Gastroesophageal sphincter (tissue), 4 donors: ENCODE data around the gene MYL12B. TPM values are rescaled to one million over a fixed set of nuclear protein-coding genes. Genes with fewer than 3 reads are reported as not detected.

ENCODE experiments used
- ATAC-seq: fragments of 150-250 bp; one replicate; pipeline ENCODE4 v1.9.1; 2016; ENCODE audit warnings: mild to moderate bottlenecking, moderate library complexity
- H3K27ac ChIP-seq, 4 donors: fragments of 200-600 bp; sonication (generic) in 3 of 4; 1 replicate in 3 of 4; 2 replicates in 1 of 4; pipeline ENCODE4 v1.5.1; 2016 to 2019
- H3K27me3 ChIP-seq: fragments of 200-600 bp; sonication (generic); one replicate; pipeline ENCODE4 v1.5.1; 2019
- H3K36me3 ChIP-seq, 2 donors: fragments of 200-600 bp; sonication (generic); one replicate each; pipeline ENCODE4 v1.5.1; 2019; ENCODE audit warnings: control low read depth in 1 of 2
- H3K4me1 ChIP-seq, 3 donors: fragments of 200-600 bp; sonication (generic); 1 replicate in 2 of 3; 2 replicates in 1 of 3; pipeline ENCODE4 v1.5.1; 2016 to 2019; ENCODE audit warnings: control low read depth in 2 of 3
- H3K4me3 ChIP-seq, 2 donors: fragments of 200-600 bp; sonication (generic); one replicate each; pipeline ENCODE4 v1.5.1; 2019; ENCODE audit warnings: mild to moderate bottlenecking in 1 of 2, moderate library complexity in 1 of 2
- H3K9me3 ChIP-seq, 3 donors: fragments of 200-600 bp; sonication (generic); one replicate each; pipeline ENCODE4 v1.5.1; 2017 to 2019; ENCODE audit warnings: control low read depth in 2 of 3
- EP300 ChIP-seq: sonication (generic); formaldehyde crosslinking; IDR thresholded peaks from one replicate; pipeline ENCODE4 v1.6.1; 2017; ENCODE audit warnings: antibody characterized with exemption, mild to moderate bottlenecking
- POLR2A ChIP-seq, 2 donors: fragments of 450-650 bp; IDR thresholded peaks; one replicate each; pipeline ENCODE4 v1.6.1; 2017; ENCODE audit warnings: antibody characterized with exemption in 2 of 2, mild to moderate bottlenecking in 2 of 2, moderate library complexity in 1 of 2
- POLR2AphosphoS5 ChIP-seq: sonication (generic); formaldehyde crosslinking; IDR thresholded peaks from one replicate; pipeline ENCODE4 v1.6.1; 2017; ENCODE audit warnings: antibody characterized with exemption
- WGBS, 2 donors: methylation state at CpG; one replicate each; pipeline ENCODE4 v1.1.5; 2018; ENCODE audit warnings: low coverage in 1 of 2; 5-methylcytosine and 5-hydroxymethylcytosine counted together
- total RNA-seq, 4 donors: library from RNA; depleted of rRNA; stranded (reverse); fragments of >200 nt; gene quantifications; one replicate each; pipeline ENCODE4 v1.1.0, GENCODE V29; 2016
- TF ChIP-seq, protein P1 (sequence below), 4 experiments: fragments of 200-600 bp in 2 of 4; fragments of 450-650 bp in 2 of 4; sonication (generic) in 1 of 4; IDR thresholded peaks; one replicate each; pipeline ENCODE4 v1.5.1; 2017 to 2019; ENCODE audit warnings: antibody characterized with exemption in 4 of 4, mild to moderate bottlenecking in 2 of 4, moderate library complexity in 2 of 4

MYL12B gene
- total RNA-seq, 4 donors from 2014 or later: 148 to 354 (median 233) TPM

DNA sequence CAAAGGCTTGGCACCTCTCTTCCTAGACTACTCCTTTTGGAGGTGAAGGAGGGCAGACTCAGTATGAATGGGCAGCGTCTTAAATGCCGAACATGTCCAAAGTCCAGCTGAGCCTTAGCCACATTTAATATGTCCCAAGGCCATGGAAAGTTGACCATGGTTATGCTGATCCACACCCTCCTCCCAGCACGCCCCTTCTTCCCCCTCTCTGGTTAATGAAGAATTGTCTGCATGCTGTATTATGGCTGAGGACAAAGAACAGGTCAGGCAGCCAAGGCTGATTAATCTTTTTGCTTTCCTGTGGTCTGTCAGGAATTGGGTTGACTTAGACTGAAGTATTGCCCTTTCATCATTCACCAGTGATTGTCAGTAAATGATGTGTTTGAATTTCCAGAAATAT, 36.3 kb upstream of the MYL12B start:
- no peaks in the 10 kb centered on the region for H3K27me3 ChIP-seq
- 100% methylated on average over 1 of the region's 3 CpGs; no CpG with 5 or more reads in 1 of the 2 donors for WGBS, 2 donors
- H3K4me3 ChIP-seq: no peak overlapping the region
- H3K9me3 ChIP-seq: no peaks in the 10 kb centered on the region
- no peak for ATAC-seq
- H3K36me3 ChIP-seq: no peaks in the 10 kb centered on the region
- peaks cover 0 to 16% (median 0%) of the 10 kb centered on the region in 3 donors for H3K4me1 ChIP-seq
- no peak overlapping the region for H3K27ac ChIP-seq
- TF ChIP-seq POLR2AphosphoS5 (no peak), EP300 (no peak), POLR2A (IDR thresholded peaks at IDR 0.05) (no peak)
- TF ChIP-seq, protein P1, sequence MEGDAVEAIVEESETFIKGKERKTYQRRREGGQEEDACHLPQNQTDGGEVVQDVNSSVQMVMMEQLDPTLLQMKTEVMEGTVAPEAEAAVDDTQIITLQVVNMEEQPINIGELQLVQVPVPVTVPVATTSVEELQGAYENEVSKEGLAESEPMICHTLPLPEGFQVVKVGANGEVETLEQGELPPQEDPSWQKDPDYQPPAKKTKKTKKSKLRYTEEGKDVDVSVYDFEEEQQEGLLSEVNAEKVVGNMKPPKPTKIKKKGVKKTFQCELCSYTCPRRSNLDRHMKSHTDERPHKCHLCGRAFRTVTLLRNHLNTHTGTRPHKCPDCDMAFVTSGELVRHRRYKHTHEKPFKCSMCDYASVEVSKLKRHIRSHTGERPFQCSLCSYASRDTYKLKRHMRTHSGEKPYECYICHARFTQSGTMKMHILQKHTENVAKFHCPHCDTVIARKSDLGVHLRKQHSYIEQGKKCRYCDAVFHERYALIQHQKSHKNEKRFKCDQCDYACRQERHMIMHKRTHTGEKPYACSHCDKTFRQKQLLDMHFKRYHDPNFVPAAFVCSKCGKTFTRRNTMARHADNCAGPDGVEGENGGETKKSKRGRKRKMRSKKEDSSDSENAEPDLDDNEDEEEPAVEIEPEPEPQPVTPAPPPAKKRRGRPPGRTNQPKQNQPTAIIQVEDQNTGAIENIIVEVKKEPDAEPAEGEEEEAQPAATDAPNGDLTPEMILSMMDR (IDR thresholded peaks at IDR 0.05): no peak

- WGBS, 2 donors: 96% methylated on average over 5 to 6 of the region's 6 CpGs
- no peak for ATAC-seq
- Histone ChIP-seq H3K9me3 (no peaks in the 10 kb centered on the region), H3K4me1 (peaks cover 0 to 12% (median 0%) of the 10 kb centered on the region in 3 donors), H3K36me3 (no peaks in the 10 kb centered on the region), H3K4me3 (no peak overlapping the region), H3K27me3 (no peaks in the 10 kb centered on the region), H3K27ac (no peak overlapping the region)
- no peak for TF ChIP-seq POLR2A (IDR thresholded peaks at IDR 0.05)
- TF ChIP-seq EP300: no peak
- no peak for TF ChIP-seq POLR2AphosphoS5
- TF ChIP-seq, protein P1 (IDR thresholded peaks at IDR 0.05): no peak
These were observed 35.9 kb upstream of the MYL12B start for GRCh38 chr18:3226048-3226447.

DNA sequence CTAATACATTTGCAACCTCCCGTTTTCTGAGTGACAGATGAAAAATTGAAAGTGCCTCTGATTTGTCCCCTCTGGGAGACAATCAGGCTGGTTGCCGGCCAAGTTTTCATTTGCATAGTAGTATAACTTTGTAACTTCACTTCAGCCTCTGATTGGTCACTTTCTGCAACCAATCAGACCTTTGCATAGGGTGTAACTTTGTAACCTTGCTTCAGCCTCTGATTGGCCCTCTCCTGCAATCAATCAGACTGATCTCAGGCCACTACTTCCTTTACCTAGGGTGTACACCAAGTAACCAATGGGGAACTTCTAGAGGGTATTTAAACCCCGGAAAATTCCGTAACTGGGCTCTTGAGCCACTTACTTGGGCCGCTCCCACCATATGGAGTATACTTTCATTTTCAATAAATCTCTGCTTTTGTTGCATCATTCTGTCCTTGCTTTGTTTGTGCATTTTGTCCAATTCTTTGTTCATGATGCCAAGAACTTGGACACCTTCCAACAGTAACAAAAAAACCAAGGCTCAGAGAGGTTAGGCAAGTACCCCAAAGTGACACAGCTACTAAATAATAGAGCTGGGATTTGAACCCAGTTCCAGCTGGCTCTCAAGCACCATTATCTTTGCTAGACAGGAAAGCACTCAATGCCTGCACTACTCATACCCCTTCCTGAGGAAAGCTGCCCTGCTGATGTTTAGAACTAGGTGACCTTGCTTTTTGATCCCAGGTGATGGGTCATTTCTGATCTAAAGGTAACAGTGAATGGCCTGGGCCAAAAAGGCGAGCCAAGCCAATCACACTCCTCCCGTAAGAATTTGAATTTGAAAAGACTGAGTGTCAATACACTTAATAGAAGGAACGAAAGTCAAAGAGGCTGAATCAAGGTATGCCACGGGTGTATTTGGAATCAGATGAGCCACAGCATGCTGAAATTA, 31.3 kb upstream of the MYL12B start:
- TF ChIP-seq POLR2A (IDR thresholded peaks at IDR 0.05) (no peak), EP300 (no peak), POLR2AphosphoS5 (no peak)
- TF ChIP-seq, protein P1 (IDR thresholded peaks at IDR 0.05): no peak
- no peaks in the 10 kb centered on the region for H3K9me3 ChIP-seq
- no peaks in the 10 kb centered on the region for H3K36me3 ChIP-seq
- no peaks in the 10 kb centered on the region for H3K27me3 ChIP-seq
- H3K4me1 ChIP-seq: no peaks in the 10 kb centered on the region
- no peak overlapping the region for H3K27ac ChIP-seq
- no peak overlapping the region for H3K4me3 ChIP-seq
- WGBS, 2 donors: 77 to 80% methylated on average over 6 to 9 of the region's 9 CpGs
- no peak for ATAC-seq

GRCh38 chr18:3233004-3233403, 28.9 kb upstream of the MYL12B start:
- no peak for ATAC-seq
- Histone ChIP-seq H3K27me3 (no peaks in the 10 kb centered on the region), H3K36me3 (no peaks in the 10 kb centered on the region), H3K9me3 (no peaks in the 10 kb centered on the region), H3K4me3 (no peak overlapping the region), H3K4me1 (no peaks in the 10 kb centered on the region), H3K27ac (no peak overlapping the region)
- TF ChIP-seq, protein P1 (IDR thresholded peaks at IDR 0.05): no peak
- TF ChIP-seq POLR2A (IDR thresholded peaks at IDR 0.05) (no peak), POLR2AphosphoS5 (no peak), EP300 (no peak)
- 78 to 80% methylated on average over 1 of the region's 1 CpG for WGBS, 2 donors
